Measurements from ENCODE around the gene IKZF5.

IKZF5 gene, protein sequence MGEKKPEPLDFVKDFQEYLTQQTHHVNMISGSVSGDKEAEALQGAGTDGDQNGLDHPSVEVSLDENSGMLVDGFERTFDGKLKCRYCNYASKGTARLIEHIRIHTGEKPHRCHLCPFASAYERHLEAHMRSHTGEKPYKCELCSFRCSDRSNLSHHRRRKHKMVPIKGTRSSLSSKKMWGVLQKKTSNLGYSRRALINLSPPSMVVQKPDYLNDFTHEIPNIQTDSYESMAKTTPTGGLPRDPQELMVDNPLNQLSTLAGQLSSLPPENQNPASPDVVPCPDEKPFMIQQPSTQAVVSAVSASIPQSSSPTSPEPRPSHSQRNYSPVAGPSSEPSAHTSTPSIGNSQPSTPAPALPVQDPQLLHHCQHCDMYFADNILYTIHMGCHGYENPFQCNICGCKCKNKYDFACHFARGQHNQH

GRCh38 chr10:123008355-123009104 is at the start of gene IKZF5, which contains the start of gene ACADSB:
Gene IKZF5, minus strand, starts transcription at chr10:123008795. Its CDS starts 10,170 bp downstream, at chr10:122998625.
Gene ACADSB, plus strand, starts transcription at chr10:123009006. Its CDS starts 24 bp downstream, at chr10:123009030.
- peak; percentile 94 for DNase-seq (ENCODE audit: low read depth)
- peak within 1 kb of the TSS; percentile 85 for H3K4me3 ChIP-seq (ENCODE audit: low read depth, low read length)
- TF ChIP-seq, protein P1, sequence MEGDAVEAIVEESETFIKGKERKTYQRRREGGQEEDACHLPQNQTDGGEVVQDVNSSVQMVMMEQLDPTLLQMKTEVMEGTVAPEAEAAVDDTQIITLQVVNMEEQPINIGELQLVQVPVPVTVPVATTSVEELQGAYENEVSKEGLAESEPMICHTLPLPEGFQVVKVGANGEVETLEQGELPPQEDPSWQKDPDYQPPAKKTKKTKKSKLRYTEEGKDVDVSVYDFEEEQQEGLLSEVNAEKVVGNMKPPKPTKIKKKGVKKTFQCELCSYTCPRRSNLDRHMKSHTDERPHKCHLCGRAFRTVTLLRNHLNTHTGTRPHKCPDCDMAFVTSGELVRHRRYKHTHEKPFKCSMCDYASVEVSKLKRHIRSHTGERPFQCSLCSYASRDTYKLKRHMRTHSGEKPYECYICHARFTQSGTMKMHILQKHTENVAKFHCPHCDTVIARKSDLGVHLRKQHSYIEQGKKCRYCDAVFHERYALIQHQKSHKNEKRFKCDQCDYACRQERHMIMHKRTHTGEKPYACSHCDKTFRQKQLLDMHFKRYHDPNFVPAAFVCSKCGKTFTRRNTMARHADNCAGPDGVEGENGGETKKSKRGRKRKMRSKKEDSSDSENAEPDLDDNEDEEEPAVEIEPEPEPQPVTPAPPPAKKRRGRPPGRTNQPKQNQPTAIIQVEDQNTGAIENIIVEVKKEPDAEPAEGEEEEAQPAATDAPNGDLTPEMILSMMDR (IDR thresholded peaks at IDR 0.05; ENCODE audit: low read depth, low read length, missing control alignments), result no peak

DNA sequence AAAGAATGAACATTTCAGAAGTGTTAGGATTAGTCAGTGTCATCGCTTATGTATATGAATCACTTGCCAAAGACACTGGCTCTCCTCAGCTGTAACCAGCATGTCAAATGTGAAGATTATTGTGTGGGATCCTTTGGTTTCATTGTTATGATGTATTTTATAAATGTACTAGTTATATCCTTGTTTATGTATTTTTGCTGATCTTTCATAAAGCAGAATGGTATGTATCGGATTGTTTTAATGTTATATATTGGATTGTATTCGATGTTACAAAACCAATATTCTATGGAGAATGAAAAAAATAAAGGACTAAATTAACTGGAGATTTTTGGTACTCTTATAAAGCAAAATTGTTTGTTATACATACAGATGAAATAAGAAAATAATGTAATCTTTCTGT is 49.4 kb upstream of the IKZF5 start:
- no peak overlapping the region for H3K4me3 ChIP-seq (ENCODE audit: low read depth, low read length)
- DNase-seq (ENCODE audit: low read depth), result no peak
- TF ChIP-seq, protein P1 (IDR thresholded peaks at IDR 0.05; ENCODE audit: low read depth, low read length, missing control alignments), result no peak

DNA sequence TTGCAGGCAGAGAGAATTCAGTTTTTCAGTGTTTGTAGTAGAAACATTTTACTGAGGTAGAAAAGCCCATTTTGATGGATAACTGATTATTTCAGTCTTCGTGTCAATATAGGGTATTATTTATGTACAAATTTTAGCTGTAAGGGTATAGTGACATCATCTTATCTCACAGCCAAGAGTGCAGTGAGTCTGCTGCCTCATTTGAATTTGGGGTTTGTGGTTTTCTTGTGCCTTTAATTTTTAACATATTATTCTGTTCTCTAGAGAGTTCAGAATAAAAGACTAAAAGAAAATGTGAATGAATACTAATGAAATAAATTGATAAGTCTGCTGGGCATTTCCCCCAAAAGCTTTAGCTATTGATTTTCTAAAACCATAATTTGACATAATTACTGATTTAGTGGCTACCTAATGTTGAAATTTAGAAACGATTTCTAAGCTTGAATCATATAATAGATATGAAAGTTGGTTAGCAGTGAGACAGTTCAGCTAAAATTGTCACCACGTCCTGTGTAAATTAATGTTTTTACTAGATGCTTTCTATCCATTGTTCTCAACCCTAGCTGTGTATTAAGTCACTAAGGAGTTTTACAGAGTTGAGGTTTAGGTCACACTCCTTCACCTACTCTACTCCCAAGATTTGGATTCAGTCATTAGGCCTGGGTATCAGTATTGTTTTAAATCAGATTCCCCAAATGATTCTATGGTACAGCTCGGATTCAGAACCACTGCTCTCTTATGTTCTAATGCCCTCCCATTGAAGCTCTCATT is 37.6 kb upstream of the IKZF5 start:
- no peak overlapping the region for H3K4me3 ChIP-seq (ENCODE audit: low read depth, low read length)
- TF ChIP-seq, protein P1 (IDR thresholded peaks at IDR 0.05; ENCODE audit: low read depth, low read length, missing control alignments), result no peak
- no peak for DNase-seq (ENCODE audit: low read depth)

GRCh38 chr10:123044391-123044790 is 35.8 kb upstream of the IKZF5 start:
- no peak overlapping the region for H3K4me3 ChIP-seq (ENCODE audit: low read depth, low read length)
- no peak for DNase-seq (ENCODE audit: low read depth)
- TF ChIP-seq, protein P1 (IDR thresholded peaks at IDR 0.05; ENCODE audit: low read depth, low read length, missing control alignments), result no peak

DNA sequence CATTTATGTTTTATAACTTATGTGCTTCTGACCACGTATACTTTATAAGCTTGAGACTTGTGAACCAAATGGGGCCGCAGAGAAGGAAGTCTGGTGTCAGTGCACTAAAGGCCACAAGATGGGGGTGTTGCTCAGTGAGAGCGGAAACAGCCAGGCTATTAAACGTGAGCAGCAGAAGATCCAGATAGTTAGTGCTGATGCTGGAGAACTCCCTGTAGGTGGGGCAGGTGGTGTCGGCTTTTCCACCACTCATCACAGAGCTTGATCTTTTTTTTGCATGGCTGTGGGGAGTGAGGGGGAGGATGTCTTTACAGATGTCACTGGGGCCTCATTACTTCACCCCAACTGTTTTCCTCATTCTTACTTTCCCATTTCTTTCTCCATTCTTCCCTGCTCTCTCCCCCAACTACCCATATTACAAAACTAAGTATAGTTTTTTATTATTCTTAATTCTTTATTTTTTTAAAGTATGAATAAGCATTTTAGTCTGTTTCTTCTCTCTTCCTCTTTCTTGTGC is 34.9 kb upstream of the IKZF5 start:
- peak; percentile 55 for DNase-seq (ENCODE audit: low read depth)
- no peak overlapping the region for H3K4me3 ChIP-seq (ENCODE audit: low read depth, low read length)
- TF ChIP-seq, protein P1 (IDR thresholded peaks at IDR 0.05; ENCODE audit: low read depth, low read length, missing control alignments), result peak; percentile 81

GRCh38 chr10:123042708-123043408 is 34.3 kb upstream of the IKZF5 start:
- no peak for DNase-seq (ENCODE audit: low read depth)
- H3K4me3 ChIP-seq (ENCODE audit: low read depth, low read length), result no peak overlapping the region
- TF ChIP-seq, protein P1 (IDR thresholded peaks at IDR 0.05; ENCODE audit: low read depth, low read length, missing control alignments), result no peak
